ENCODE data around the gene NAT16.

- no peak for TF ChIP-seq POLR2A (IDR thresholded peaks at IDR 0.05)
- no peak for TF ChIP-seq CTCF (IDR thresholded peaks at IDR 0.05)
These were observed 52.5 kb downstream of the NAT16 start for GRCh38 chr7:101127460-101128039.

Data from body of pancreas (tissue), 4 donors.